Hematopoietic multipotent progenitor cell (in vitro differentiated cells): Measurements from ENCODE around the gene MIOX. TPM values are rescaled to one million over a fixed set of nuclear protein-coding genes. Genes with fewer than 3 reads are reported as not detected.

ENCODE experiments used
- DNase-seq, 3 donors: peaks; one replicate each; pipeline ENCODE4 v3.0.0-alpha.2; 2011 to 2015; ENCODE audit warnings: low read depth in 2 of 3, low spot score in 2 of 3
- total RNA-seq: library from RNA; depleted of rRNA; stranded (reverse); fragments of >200 nt; gene quantifications from one replicate; pipeline ENCODE4 v1.2.3, GENCODE V29; 2012

Gene MIOX
- total RNA-seq, 1 donor, result not detected

DNA sequence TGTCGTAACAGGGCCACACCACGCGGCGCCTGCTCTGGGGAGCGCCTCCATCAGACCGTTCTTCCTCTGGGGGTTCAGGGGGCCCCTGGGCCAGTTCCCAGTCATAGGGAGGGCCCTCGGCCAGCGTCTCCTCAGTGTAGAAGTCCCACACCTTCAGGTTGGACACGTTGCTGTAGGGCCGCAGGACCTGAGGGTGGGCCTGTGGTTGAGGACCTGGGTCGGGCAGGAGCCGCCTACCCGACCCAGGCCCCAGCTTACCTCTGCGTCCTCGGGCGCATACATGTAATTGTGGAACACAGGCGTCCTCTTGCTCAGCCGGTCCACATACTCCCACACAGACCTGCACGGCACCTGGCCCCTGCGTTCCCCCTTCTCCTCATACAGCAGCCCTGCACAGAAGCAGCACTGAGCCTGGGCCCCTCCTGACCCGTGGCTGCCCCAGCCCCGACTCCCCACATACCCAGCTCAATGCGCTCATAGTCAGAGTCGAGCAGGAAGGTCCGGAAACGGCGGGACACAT lies 32.0 kb upstream of the MIOX start:
- DNase-seq, result no peak

DNA sequence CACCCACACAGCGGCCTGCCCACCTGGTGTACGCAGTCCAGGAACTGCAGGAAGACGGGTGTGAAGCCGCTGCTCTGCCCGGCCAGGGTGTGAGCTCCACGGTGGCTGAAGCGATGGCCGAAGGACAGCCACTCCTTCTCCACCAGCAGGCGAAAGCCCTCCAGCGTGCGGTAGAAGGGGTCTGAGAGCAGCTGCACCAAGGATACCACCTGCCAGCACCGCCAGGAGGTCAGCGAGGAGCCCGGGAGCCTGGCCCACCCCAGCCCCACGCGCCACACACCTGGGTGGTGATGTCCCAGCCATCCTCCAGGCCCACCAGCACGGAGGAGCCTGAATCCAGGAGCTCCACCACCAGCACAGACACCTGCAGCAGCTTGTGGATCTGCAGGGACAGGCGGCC lies 31.5 kb upstream of the MIOX start:
- no peak for DNase-seq

DNA sequence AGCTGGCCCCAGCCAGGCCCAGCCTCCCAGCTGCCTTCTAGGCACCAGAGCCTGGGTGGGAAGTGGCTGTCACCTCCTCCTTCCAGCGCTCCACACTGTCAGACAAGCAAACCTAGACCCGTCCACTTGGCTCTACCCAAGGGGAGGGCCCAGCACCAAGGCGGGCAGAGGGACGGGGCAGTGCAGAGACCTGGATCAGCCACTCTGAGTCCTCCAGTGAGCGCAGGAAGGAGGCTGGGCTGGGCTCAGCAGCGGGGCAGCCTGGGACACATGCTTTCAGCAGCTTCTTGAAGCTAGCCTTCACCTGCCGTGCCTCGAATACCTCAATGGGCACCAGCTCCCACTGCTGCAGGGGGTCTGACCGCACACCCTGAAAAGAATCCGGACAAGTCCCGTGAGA lies 30.6 kb upstream of the MIOX start:
- DNase-seq, result no peak

DNA sequence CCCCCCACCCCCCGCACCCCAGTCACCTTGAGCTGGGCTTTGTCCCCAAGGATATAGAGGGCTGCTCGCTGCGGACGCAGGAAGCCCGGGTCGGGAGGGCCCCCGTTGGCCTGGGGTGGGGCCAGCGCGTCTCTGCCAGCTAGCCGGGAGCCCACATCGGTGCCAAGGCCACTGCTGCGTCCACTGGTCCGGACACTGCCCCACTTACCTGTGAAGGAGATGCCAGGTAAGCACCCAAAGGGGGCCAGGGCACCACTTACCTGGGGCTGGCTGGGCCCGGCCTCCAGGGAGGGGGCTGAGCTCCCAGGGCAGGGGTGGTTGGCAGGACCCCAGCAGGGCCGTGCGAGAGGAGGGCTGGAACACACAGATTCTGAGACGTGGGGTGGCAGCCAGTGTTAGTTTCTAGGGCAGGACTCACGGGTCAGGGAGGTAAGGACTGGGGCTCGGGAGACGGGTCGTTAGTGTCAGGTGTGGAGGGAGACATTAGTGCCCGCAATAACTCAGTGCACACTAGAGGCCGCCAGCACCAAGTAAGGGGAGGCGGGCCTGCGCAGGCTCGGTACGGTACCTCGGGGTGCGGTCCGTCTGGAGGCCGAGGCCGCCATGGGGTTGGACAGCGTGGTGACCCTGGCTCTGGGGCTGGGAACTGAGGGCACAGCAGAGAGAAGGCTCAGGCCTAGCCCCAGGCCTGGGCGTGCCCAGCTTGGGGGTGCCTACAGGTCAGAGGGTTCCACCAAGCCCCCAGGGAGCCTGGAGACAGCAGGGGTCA lies 30.0 kb upstream of the MIOX start:
- peak in 1 of 3 donors; percentile 19 for DNase-seq

DNA sequence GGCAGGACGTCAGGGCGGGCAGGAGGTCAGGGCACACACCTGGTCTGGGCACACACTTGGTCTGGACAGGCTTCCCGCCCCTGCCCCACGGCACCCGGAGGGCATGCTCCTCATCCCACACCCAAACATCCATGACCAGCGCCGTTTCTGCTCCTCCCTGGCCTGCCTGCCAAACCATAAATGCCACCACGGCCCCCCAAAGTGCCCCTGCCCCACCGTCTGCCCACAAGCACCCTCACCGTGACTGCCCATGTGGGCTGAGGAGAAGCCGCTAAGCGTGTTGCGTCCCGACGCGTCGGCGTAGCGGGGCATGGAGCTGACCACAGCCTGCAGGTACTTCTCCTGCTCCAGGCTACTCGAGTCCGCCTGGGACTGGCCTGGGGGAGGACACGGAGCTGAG lies 27.6 kb upstream of the MIOX start:
- DNase-seq, result no peak

DNA sequence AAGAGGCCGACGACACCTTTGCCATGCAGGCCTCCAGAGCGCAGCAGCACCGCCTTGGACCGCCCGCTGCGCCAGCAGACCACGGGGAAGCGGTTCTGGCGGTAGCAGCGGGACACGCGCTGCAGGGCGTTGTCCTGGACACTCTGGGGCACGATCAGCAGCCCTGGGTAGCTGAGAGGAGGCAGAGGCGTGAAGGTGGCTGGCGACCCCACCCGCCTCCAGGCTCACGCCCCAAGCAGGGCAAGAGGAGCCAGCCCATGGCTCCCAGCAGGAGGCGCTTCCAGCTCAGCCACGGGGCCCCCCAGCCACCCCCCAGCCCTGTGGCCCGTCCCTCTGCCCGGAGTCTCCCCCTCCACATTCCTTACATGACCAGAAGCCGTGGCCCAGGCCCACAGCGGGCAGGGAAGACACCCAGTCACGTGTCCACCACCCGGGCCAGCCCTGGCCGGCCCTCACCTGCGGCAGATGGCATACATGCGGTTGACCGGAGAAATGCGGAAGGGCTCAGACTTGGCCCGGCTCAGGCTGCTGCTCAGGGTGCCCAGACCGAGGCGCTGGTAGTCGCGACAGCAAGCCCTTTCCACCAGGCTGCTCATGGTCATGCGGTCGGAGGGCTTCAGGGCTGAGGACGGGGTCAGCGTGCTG lies 27.0 kb upstream of the MIOX start:
- DNase-seq, result no peak

DNA sequence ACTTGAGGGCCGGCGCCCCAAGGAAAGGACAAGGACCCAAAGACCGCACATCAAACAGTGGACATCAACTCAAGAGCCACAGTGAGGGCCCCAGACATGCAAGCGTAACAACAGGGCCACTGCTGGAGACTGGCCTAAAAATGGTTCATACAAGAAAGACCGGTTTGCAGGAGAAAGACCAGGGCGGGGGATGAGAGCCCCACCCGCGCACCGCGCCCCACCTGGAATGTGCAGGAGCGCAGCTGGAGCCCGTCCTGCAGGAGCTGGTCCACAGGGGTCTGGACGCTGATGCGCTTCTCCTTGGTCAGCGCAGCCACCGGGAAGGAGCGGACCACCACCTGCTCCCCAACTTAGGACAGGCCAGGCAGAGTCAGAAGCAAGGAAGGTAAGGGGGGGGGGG lies 25.7 kb upstream of the MIOX start:
- no peak for DNase-seq

DNA sequence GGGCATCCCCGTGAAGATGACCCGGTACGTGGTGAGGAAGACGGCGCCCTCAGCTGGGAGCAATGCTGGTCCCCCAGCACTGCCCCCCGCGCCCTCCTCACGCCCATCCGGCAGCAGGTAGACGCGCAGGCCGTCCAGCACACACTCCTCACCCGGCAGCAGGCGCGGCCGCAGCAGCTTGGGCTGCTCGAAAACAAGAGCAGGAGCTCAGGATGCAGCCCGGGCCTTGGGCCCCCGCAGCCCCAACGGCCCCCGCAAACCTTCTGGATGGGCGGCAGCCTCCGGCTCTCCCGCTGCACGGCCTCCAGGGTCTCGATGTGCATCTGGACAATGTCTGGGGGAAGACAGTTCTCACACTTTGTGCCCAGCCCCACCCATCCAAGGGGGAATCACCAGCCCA lies 25.1 kb upstream of the MIOX start:
- DNase-seq, result no peak

DNA sequence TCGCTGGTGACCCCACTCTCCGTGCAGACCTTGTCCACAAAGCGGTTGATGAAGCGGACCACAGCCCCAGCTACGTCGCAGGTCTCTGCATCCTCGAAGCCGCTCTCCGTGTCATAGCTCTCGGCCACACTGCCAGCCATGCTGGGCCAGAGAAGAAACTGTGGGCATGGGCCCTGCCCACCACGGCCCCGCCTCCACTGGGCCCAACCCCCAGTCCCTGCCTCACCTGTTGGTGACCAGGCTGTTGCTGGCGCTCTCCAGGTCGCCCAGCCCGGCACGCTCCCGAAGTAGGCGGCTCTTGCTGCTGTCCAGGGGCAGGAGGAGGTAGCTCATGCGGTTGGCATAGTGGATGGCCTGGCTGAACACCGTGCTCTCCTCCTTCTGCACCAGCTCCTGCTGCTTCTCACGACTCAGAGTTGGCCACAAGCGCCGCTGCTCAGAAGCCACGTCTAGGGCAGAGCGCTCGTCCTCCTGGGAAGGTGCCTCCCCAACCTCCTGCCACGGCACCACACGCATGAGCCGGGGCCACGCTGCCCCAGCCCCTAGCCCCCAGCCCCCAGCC lies 24.6 kb upstream of the MIOX start:
- DNase-seq, result no peak

DNA sequence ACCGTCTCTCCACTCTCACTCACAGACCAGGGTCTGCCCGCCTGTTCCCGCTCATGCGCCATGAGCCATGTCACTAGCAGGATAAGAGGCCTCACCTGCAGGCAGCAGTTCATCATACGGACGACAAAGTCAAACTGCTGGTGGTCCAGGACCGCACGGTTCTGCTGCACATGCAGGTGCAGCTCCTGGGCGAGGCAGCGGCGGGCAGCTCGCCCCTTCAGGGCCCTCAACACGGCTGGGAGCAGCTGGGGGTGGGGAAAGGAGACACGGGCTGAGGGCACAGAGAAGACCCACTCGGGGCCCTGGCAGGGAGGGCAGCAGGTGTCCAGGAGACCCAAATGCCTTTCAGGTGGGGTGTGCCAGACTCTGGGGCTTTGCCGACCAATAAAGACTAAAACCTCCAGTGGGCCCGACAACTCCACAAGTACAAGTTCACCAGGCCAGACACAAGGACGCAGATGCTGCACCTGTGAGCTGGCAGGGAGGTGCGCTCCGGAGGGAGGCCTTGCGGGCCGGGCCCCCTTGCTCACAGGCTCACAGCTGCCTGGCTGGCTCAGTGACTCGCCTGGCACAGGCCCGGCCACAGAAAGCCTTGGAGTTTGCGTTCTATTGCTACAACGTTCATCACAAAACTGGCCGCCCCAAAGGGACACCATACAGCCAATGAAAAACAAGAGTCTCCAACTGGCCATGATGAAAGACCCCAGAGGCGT lies 23.3 kb upstream of the MIOX start:
- DNase-seq, result no peak

DNA sequence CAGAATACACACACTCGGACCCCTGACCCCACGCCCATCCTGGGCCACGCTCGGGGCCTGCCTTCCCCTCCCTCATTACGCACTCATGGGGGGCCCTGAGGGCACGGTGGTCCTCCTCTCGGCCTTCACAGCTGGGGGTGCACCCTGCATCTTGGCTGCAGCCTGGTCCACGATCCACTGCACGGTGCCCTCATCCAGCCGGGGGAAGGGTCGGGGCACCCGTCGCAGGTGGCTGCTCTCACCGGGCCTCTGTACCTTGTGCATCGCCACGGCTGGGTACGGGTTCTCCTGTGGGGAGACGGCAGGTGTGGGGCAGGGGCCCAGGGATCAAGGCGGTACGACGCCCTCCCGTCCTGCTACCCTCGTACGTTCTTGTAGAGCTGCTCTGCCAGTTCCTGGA lies 22.2 kb upstream of the MIOX start:
- no peak for DNase-seq

DNA sequence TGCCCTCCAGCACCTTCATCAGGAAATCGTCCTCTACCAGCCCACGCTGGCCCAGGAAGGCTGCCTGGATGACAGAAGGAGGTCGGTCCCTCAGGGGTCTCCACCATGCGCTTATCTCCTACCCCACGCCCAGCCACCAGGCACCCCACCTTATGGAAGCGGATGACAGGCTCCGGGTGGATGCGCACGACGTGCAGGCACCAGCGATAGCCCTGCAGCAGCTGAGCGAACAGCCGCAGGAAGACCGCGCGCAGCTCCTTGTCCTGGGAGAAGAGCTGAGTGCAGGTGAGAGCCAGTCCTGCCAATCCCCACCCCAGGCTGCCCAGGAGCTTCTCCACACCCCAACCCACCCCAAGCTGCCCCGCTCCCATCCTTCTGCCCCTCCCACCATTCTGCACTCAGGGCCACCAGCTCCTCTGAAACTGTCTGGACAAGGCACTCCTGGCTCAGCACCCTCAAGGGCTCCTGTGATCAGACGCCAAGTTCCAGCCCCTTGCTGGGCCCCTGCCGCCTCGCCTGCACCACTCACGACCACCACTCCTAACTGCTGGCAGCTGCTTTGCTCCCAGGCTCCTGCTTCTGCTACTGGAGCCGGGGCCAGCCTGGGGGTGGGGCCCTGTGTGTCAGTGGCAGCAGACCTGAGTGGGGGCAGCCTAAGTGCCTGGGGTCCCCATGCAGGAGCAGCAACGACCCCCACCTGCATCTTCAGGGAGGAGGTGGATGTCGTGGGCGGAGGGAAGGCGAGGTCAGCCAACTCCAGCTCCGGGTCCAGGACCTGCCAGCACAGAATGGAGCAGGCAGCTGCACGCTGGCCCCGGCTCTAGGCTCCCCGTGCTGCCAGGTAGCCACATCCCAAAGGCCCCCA lies 21.4 kb upstream of the MIOX start:
- DNase-seq, result no peak

DNA sequence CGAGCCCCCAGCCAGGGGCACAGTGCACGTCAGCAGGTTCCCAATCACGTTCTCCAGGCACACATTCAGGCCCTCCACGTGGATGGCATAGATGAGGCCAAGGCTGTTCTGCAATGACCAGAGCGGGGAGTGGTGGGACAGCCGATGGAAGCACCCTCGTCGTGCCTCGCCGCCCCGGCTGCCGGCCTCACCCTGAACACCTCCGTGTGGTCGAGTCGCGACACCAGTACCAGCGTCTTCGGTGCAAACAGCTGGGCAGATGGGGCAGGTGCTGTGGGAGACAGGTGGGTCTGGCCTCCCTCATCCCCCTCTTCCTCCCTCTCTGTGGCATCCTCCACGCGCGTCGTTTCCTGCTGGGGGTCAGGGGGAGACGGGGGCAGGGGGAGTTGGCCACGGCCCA lies 19.3 kb upstream of the MIOX start:
- no peak for DNase-seq

DNA sequence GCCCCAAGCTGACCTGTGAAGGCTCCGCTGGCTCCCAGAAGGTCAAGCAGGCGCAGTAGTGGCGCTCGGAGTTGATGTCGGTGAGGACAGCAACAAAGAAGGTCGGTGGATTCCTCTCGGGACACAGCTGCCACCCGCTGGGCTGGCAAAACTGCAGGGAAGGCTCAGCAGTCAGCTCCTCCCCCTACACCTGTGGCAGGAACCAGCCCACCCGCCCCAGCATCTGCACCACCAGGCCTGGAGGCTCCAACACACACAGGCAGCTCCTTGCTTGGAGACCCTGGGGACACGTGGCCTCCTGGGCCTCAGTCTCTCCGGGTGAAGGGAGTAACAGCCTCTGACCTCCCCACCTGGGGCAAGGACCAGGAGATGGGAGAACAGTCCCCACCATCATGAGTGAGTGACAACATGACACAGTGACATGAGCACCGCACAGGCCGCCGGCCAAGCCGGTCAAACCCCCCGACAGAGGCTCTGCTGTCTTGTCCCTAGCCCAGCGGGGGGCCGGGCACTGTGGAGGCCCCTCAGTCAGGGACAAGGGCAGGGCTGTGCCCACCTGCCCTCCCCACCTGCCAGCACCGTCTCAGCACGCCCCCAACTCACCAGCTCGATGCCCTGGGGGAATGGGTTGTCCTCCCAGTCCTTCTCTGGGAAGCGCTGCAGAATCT lies 18.8 kb upstream of the MIOX start:
- no peak for DNase-seq

DNA sequence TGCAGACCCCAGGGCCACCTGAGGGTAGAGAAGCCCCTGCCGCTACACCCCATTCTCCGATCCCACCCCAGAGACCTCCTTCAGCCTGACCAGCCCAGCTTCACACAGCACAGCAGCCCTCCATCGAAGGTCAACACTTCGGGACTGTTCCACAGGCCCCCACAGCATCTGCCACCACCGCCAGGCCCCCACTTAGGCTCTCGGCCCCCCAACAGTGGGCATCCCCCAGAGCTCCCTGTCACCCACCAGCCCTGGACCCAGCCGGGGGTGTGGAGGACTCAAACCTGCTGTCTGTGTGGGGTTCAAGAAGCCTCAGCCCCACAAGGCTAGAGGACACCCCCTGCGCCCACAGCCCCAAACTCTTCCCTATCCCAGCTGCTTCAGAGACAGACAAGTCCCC lies 18.0 kb upstream of the MIOX start:
- DNase-seq, result no peak

DNA sequence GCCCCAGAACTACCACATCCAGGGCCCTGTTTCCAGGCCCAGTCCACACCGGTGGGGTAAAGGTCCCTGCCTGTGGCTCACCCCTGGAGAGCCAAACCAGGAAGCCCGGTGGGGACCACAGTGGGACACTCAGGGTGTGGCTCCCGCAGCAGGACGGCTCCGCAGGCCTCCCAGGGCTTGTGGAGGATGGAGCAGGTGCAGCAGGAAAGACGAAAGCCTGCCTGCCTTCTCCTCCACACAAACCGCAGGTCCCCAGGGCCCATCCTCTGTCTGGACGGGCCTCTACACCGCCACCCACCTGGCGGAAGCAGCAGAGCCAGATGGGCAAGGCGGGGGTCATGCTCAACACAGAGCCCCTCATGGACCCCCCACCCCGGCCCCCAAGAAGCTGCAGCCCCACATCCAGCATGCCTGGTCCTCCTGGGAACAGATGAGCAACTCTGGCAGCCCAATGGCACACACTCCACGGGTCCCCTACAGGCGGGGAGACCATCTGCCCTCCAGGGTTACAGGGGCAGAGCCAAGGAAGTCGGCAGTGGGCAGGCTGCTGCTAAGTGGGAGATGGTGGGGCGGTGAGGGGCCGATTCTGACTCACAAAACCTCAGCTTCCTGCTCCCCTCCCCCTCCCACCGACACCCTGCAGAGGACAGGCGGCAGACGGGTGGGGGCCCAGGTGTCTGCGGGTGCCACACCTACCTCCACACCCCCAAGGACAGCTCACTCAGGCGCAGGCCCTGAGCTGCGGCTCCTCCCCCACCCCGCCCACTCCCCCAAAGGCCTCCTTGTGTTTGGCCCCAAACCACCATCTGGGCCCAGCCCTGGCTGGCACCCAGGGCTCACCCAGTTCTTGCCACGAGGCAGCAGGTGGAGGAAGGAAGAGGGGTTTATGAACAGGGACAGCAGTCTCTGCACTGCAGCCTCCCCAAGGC lies 17.0 kb upstream of the MIOX start:
- DNase-seq, result peak; percentile 82 to 97 (median 97)

DNA sequence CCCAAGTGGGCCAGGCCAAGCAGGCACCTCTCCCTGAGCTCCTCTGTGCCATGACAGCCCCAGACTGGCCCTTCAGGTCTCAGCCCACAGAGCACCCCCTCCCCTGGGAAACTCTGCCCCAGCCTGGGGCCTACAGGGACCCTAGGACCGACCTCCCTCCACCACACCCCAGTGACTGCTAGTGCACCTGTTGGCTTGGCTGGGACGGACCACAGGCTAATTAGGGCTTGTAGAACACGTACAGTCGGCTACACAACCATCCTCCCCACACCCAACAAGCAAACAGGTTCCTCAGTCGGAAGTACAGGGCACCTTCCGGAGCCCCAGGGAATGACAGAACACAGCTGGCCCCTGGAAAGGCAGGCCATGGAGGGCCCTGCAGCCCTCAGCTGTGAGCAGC lies 16.2 kb upstream of the MIOX start:
- DNase-seq, result no peak

DNA sequence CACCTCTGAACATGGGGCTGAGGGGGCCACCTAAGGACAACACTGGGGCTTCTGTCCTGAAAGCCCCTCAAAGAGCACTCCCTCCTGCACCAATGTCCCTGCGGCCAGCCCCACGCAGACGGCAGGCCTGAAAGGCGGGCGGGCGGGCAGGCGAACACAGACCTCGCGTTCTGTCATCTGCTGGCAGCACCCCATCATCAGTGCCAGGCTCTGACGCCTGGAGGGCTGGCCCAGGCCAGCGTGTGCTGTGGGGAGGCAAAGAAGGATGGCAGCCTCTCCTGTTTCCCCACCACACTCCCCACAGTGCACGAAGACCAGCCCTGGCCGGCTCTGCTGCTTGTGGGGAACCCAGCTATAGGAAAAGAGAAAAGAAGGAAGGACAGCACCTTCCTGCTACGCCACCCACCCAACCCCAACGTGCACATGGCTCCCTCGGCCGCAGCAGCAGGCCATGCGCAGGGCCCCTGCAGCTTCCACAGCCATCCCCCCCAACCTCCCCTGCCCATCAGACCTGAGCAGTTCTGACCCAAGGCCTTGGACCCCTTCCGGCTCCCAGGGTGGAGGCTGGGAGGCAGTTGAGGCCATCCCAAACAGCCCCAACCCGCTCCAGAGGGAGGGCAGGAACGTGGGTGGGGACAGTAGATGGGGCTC lies 15.3 kb upstream of the MIOX start:
- DNase-seq, result no peak
